ENCODE data around the gene SLC16A8. TPM values are rescaled to one million over a fixed set of nuclear protein-coding genes. Genes with fewer than 3 reads are reported as not detected.

Gene SLC16A8
- total RNA-seq, 4 donors from 2014 or later: not detected

GRCh38 chr22:38111925-38112355, 28.0 kb upstream of the SLC16A8 start:
- intact Hi-C loops (cut with DNase I; ENCODE audit: low total_unique reads) (loop anchor here (5.0 to 10.0 kb wide), 2 partner anchors 123 to 240 kb away; no protein-coding TSS in a partner anchor), in situ Hi-C loops (cut with MboI; ENCODE audit: low pct_ligation_motif_present in 1 of 4, low pct_unique_long_range_greater_than_20kb in 1 of 4, low sequenced_read_pairs in 3 of 4) (loop anchor here in 3 of 4 donors (25.0 kb wide), 3 partner anchors 125 to 250 kb away; no protein-coding TSS in a partner anchor)
- Histone ChIP-seq H3K27me3 (no peaks in the 10 kb centered on the region), H3K4me3 (no peak overlapping the region), H3K4me1 (peaks cover 9 to 58% (median 47%) of the 10 kb centered on the region in 4 donors), H3K36me3 (no peaks in the 10 kb centered on the region), H3K27ac (peak overlapping the region; percentile 83 to 93 (median 86)), H3K9me3 (no peaks in the 10 kb centered on the region)
- no peak for TF ChIP-seq POLR2AphosphoS5 (IDR thresholded peaks at IDR 0.05)
- no peak for TF ChIP-seq POLR2A (IDR thresholded peaks at IDR 0.05)
- TF ChIP-seq EP300 (IDR thresholded peaks at IDR 0.05; ENCODE audit: low read depth): no peak
- no peak for TF ChIP-seq CTCF (IDR thresholded peaks at IDR 0.05)
- 63% methylated on average over 11 of the region's 11 CpGs; no CpG with 5 or more reads in 1 of the 2 donors for WGBS, 2 donors (ENCODE audit: low coverage in 1 of 2)
- peak; percentile 63 for DNase-seq

- intact Hi-C loops (cut with DNase I; ENCODE audit: low total_unique reads): loop anchor here (5.0 to 10.0 kb wide), 2 partner anchors 124 to 241 kb away; no protein-coding TSS in a partner anchor
- Histone ChIP-seq H3K4me1 (peaks cover 9 to 58% (median 47%) of the 10 kb centered on the region in 4 donors), H3K4me3 (peak overlapping the region in 2 of 4 donors; percentile 37 to 51), H3K27me3 (no peaks in the 10 kb centered on the region), H3K27ac (peak overlapping the region; percentile 83 to 93 (median 86)), H3K9me3 (no peaks in the 10 kb centered on the region), H3K36me3 (no peaks in the 10 kb centered on the region)
- in situ Hi-C loops (cut with MboI; ENCODE audit: low pct_ligation_motif_present in 1 of 4, low pct_unique_long_range_greater_than_20kb in 1 of 4, low sequenced_read_pairs in 3 of 4): loop anchor here in 3 of 4 donors (25.0 kb wide), 3 partner anchors 126 to 251 kb away; no protein-coding TSS in a partner anchor
- WGBS, 2 donors (ENCODE audit: low coverage in 1 of 2): 44% methylated on average over 28 of the region's 30 CpGs; no CpG with 5 or more reads in 1 of the 2 donors
- peak; percentile 81 for DNase-seq
- TF ChIP-seq POLR2AphosphoS5 (IDR thresholded peaks at IDR 0.05) (no peak), CTCF (IDR thresholded peaks at IDR 0.05) (no peak), POLR2A (IDR thresholded peaks at IDR 0.05) (no peak), EP300 (IDR thresholded peaks at IDR 0.05; ENCODE audit: low read depth) (no peak)
Observed at GRCh38 chr22:38110863-38111852, 27.2 kb upstream of the SLC16A8 start.

- Histone ChIP-seq H3K27ac (peak within 1 kb of the TSS; percentile 83 to 93 (median 86)), H3K27me3 (no peaks in the 10 kb centered on the region), H3K9me3 (no peaks in the 10 kb centered on the region), H3K4me3 (peak within 1 kb of the TSS; percentile 10 to 51 (median 31)), H3K36me3 (no peaks in the 10 kb centered on the region), H3K4me1 (peaks cover 9 to 58% (median 47%) of the 10 kb centered on the region in 4 donors)
- WGBS, 2 donors (ENCODE audit: low coverage in 1 of 2): 48 to 76% methylated on average over 3 to 12 of the region's 19 CpGs
- in situ Hi-C loops (cut with MboI; ENCODE audit: low pct_ligation_motif_present in 1 of 4, low pct_unique_long_range_greater_than_20kb in 1 of 4, low sequenced_read_pairs in 3 of 4): loop anchor here in 3 of 4 donors (25.0 kb wide), 3 partner anchors 127 to 252 kb away; no protein-coding TSS in a partner anchor
- TF ChIP-seq EP300 (IDR thresholded peaks at IDR 0.05; ENCODE audit: low read depth): no peak
- peak; percentile 13 to 85 (median 80) for TF ChIP-seq POLR2AphosphoS5 (IDR thresholded peaks at IDR 0.05)
- TF ChIP-seq POLR2A (IDR thresholded peaks at IDR 0.05): peak; percentile 85
- no peak for TF ChIP-seq CTCF (IDR thresholded peaks at IDR 0.05)
- intact Hi-C loops (cut with DNase I; ENCODE audit: low total_unique reads): loop anchor here (5.0 to 10.0 kb wide), 2 partner anchors 125 to 242 kb away; no protein-coding TSS in a partner anchor
- peak; percentile 80 for DNase-seq
Observed at GRCh38 chr22:38110008-38110862, 26.3 kb upstream of the SLC16A8 start, which contains the start of gene BAIAP2L2. Gene BAIAP2L2, minus strand, starts transcription at chr22:38110684. Its CDS starts 159 bp downstream, at chr22:38110525.
